WTC11 (cell line): Measurements from ENCODE around the gene AKAP7. TPM values are rescaled to one million over a fixed set of nuclear protein-coding genes. Genes with fewer than 3 reads are reported as not detected.

Source experiments
- AR ChIP-seq: fragments of 250-450 bp; sonication (Bioruptor Pico); IDR thresholded peaks from 2 replicates; pipeline ENCODE4 v1.9.0; 2021; ENCODE audit warnings: mild to moderate bottlenecking
- ATF6 ChIP-seq: sonication (generic); formaldehyde crosslinking; IDR thresholded peaks from 2 replicates; pipeline ENCODE4 v1.8.1; 2023; ENCODE audit warnings: mild to moderate bottlenecking, missing genetic modification reagents
- CBFB ChIP-seq: sonication (generic); formaldehyde crosslinking; IDR thresholded peaks from 2 replicates; pipeline ENCODE4 v1.8.1; 2022; ENCODE audit warnings: mild to moderate bottlenecking, low read depth, missing genetic modification reagents
- CREM ChIP-seq: sonication (generic); formaldehyde crosslinking; IDR thresholded peaks from 2 replicates; pipeline ENCODE4 v1.8.1; 2022; ENCODE audit warnings: mild to moderate bottlenecking, missing genetic modification reagents, moderate library complexity
- E2F1 ChIP-seq: sonication (generic); formaldehyde crosslinking; IDR thresholded peaks from 2 replicates; pipeline ENCODE4 v1.8.0; 2022; ENCODE audit warnings: mild to moderate bottlenecking, missing genetic modification reagents
- FOXP4 ChIP-seq: sonication (generic); formaldehyde crosslinking; IDR thresholded peaks from 2 replicates; pipeline ENCODE4 v1.8.0; 2022; ENCODE audit warnings: mild to moderate bottlenecking, missing genetic modification reagents
- GTF2I ChIP-seq: fragments of 250-450 bp; sonication (Bioruptor Pico); conservative IDR thresholded peaks from 2 replicates; pipeline ENCODE4 v1.4.0; 2021; ENCODE audit warnings: mild to moderate bottlenecking
- HMGA2 ChIP-seq: fragments of 250-450 bp; sonication (Bioruptor Pico); IDR thresholded peaks from 2 replicates; pipeline ENCODE4 v1.4.0; 2021; ENCODE audit warnings: mild to moderate bottlenecking, moderate library complexity
- HMGXB4 ChIP-seq: sonication (generic); formaldehyde crosslinking; IDR thresholded peaks from 2 replicates; pipeline ENCODE4 v1.8.1; 2023; ENCODE audit warnings: mild to moderate bottlenecking, moderate library complexity, missing genetic modification reagents
- KAT7 ChIP-seq: sonication (generic); formaldehyde crosslinking; IDR thresholded peaks from 2 replicates; pipeline ENCODE4 v1.8.1; 2023; ENCODE audit warnings: missing genetic modification reagents, mild to moderate bottlenecking, borderline replicate concordance
- MYBL2 ChIP-seq: sonication (generic); formaldehyde crosslinking; IDR thresholded peaks from 2 replicates; pipeline ENCODE4 v1.8.1; 2023; ENCODE audit warnings: mild to moderate bottlenecking, moderate library complexity, missing genetic modification reagents
- NFATC4 ChIP-seq: fragments of 250-450 bp; sonication (Bioruptor Pico); IDR thresholded peaks from 2 replicates; pipeline ENCODE4 v1.9.0; 2021; ENCODE audit warnings: mild to moderate bottlenecking
- NFE2L1 ChIP-seq: sonication (generic); formaldehyde crosslinking; IDR thresholded peaks from 2 replicates; pipeline ENCODE4 v1.8.1; 2023; ENCODE audit warnings: missing genetic modification reagents
- NFYB ChIP-seq: sonication (generic); formaldehyde crosslinking; conservative IDR thresholded peaks from 2 replicates; pipeline ENCODE4 v1.8.0; 2022; ENCODE audit warnings: low read depth, missing genetic modification reagents
- PRDM15 ChIP-seq: sonication (generic); formaldehyde crosslinking; IDR thresholded peaks from 2 replicates; pipeline ENCODE4 v1.8.0; 2022; ENCODE audit warnings: missing genetic modification reagents
- SMAD3 ChIP-seq: sonication (generic); formaldehyde crosslinking; IDR thresholded peaks from 2 replicates; pipeline ENCODE4 v1.8.0; 2022; ENCODE audit warnings: missing genetic modification reagents, mild to moderate bottlenecking, borderline replicate concordance
- SMAD4 ChIP-seq: sonication (generic); formaldehyde crosslinking; IDR thresholded peaks from 2 replicates; pipeline ENCODE4 v1.8.0; 2022; ENCODE audit warnings: mild to moderate bottlenecking, missing genetic modification reagents
- SOX15 ChIP-seq: fragments of 250-450 bp; sonication (Bioruptor Pico); IDR thresholded peaks from 2 replicates; pipeline ENCODE4 v1.9.0; 2021; ENCODE audit warnings: mild to moderate bottlenecking
- USF2 ChIP-seq: sonication (generic); formaldehyde crosslinking; IDR thresholded peaks from 2 replicates; pipeline ENCODE4 v1.8.1; 2023; ENCODE audit warnings: mild to moderate bottlenecking, missing genetic modification reagents, moderate library complexity
- ZNF232 ChIP-seq: sonication (generic); formaldehyde crosslinking; IDR thresholded peaks from 2 replicates; pipeline ENCODE4 v1.8.0; 2022; ENCODE audit warnings: mild to moderate bottlenecking, missing genetic modification reagents
- ZNF416 ChIP-seq: fragments of 250-450 bp; sonication (Bioruptor Pico); IDR thresholded peaks from 2 replicates; pipeline ENCODE4 v1.9.0; 2021; ENCODE audit warnings: mild to moderate bottlenecking, inconsistent platforms
- ZNF425 ChIP-seq: fragments of 250-450 bp; sonication (Bioruptor Pico); conservative IDR thresholded peaks from 2 replicates; pipeline ENCODE4 v1.9.0; 2021; ENCODE audit warnings: mild to moderate bottlenecking
- total RNA-seq: library from RNA; stranded (reverse); gene quantifications from 3 replicates; pipeline ENCODE4 v1.2.3, GENCODE V29; 2021

The AKAP7 gene
- total RNA-seq, 1 experiment from 2014 or later: 10.9 TPM

- no peak for TF ChIP-seq PRDM15 (CRISPR knock-in tag)
- no peak for TF ChIP-seq HMGXB4
- TF ChIP-seq GTF2I (CRISPR knock-in tag): no peak
- peak; percentile 40; the same call in 1 of the 2 replicates for TF ChIP-seq NFE2L1 (CRISPR knock-in tag)
- no peak for TF ChIP-seq FOXP4 (CRISPR knock-in tag)
- 0 out of 2 replicates have a peak, but pooled peaks have one; percentile 19 for TF ChIP-seq NFYB (CRISPR knock-in tag)
- no peak for TF ChIP-seq SOX15
- TF ChIP-seq SMAD3 (CRISPR knock-in tag): 0 out of 2 replicates have a peak, but pooled peaks have one; percentile 31
- no peak for TF ChIP-seq ZNF425 (CRISPR knock-in tag)
- TF ChIP-seq AR: no peak
- TF ChIP-seq CBFB: no peak
- TF ChIP-seq CREM: peak; percentile 81
- TF ChIP-seq USF2 (CRISPR knock-in tag): peak; percentile 16; the same call in 1 of the 2 replicates
- no peak for TF ChIP-seq E2F1
- TF ChIP-seq SMAD4 (CRISPR knock-in tag): 0 out of 2 replicates have a peak, but pooled peaks have one; percentile 18
- TF ChIP-seq HMGA2 (CRISPR knock-in tag): no peak
- no peak for TF ChIP-seq NFATC4 (CRISPR knock-in tag)
- peak; percentile 67 for TF ChIP-seq MYBL2 (CRISPR knock-in tag)
- no peak for TF ChIP-seq ZNF232 (CRISPR knock-in tag)
- peak; percentile 98 for TF ChIP-seq KAT7 (CRISPR knock-in tag)
- no peak for TF ChIP-seq ZNF416
- no peak for TF ChIP-seq ATF6 (CRISPR knock-in tag)
These were observed at the start of gene AKAP7 (continued) for GRCh38 chr6:131135244-131136020.
